GM13977 (cell line): ENCODE data around the gene KCNMB1.

ENCODE experiments used
- DNase-seq: peaks from one replicate; pipeline ENCODE4 v3.0.0; 2012; ENCODE audit warnings: low spot score
- CTCF ChIP-seq: IDR thresholded peaks from 2 replicates; pipeline ENCODE4 v1.5.1; 2012; ENCODE audit warnings: mild to moderate bottlenecking, control low read depth; ENCODE audit not compliant: insufficient read depth; ENCODE audit errors: extremely low read depth, missing control alignments
- in situ Hi-C: fragments of 300-500 bp; cut with MboI; formaldehyde crosslinking; loops from one replicate; pipeline ENCODE4 v1.12.0; 2022; ENCODE audit warnings: low sequenced_read_pairs, low pct_unique_long_range_greater_than_20kb, mixed read lengths, inconsistent platforms; ENCODE audit not compliant: unreplicated experiment

KCNMB1 gene

GRCh38 chr5:170357955-170358444 is 31.2 kb downstream of the KCNMB1 start:
- TF ChIP-seq CTCF: no peak
- in situ Hi-C loops: no loop called here
- no peak for DNase-seq

- TF ChIP-seq CTCF: no peak
- no peak for DNase-seq
- in situ Hi-C loops: no loop called here
These were observed 33.5 kb downstream of the KCNMB1 start for GRCh38 chr5:170355601-170356098.

- in situ Hi-C loops: no loop called here
- TF ChIP-seq CTCF: no peak
- no peak for DNase-seq
These were observed 35.2 kb downstream of the KCNMB1 start for GRCh38 chr5:170353961-170354360.

- in situ Hi-C loops: no loop called here
These were observed 36.0 kb downstream of the KCNMB1 start for GRCh38 chr5:170353011-170353761.

GRCh38 chr5:170348137-170348633 is 41.0 kb downstream of the KCNMB1 start:
- no peak for DNase-seq
- in situ Hi-C loops: no loop called here
- TF ChIP-seq CTCF: no peak

More at GRCh38 chr5:170353011-170353761, 36.0 kb downstream of the KCNMB1 start:
- no peak for DNase-seq
- no peak for TF ChIP-seq CTCF

GRCh38 chr5:170347022-170347567 is 42.1 kb downstream of the KCNMB1 start:
- no peak for TF ChIP-seq CTCF
- DNase-seq: no peak
- in situ Hi-C loops: no loop called here
